Cardiac fibroblast (primary cell): Measurements from ENCODE around the gene RSRC1.
A peak's percentile ranks its signal among the peaks of the same experiment; 100 is the strongest.
"Not testable (repeated sequence)": the region's sequence is repeated elsewhere in the genome, so short reads cannot be mapped to it uniquely, and the experiment has no call there.

Experiments
- DNase-seq, 2 donors: peaks; one replicate each; pipeline versions ENCODE4 v3.0.0 to v3.0.0-alpha.2; 2010; ENCODE audit warnings: low read depth in 2 of 2
- H3K4me3 ChIP-seq, 2 donors: replicated peaks in 1 of 2; 1 replicate in 1 of 2; 2 replicates in 1 of 2; pipeline ENCODE4 v1.5.1; 2011; ENCODE audit warnings: low read depth in 2 of 2, low read length in 2 of 2, mild to moderate bottlenecking in 2 of 2, moderate library complexity in 1 of 2
- CTCF ChIP-seq: IDR thresholded peaks from one replicate; pipeline ENCODE4 v1.5.1; 2011; ENCODE audit warnings: low read depth, mild to moderate bottlenecking, low read length, inconsistent platforms

The RSRC1 gene

DNA sequence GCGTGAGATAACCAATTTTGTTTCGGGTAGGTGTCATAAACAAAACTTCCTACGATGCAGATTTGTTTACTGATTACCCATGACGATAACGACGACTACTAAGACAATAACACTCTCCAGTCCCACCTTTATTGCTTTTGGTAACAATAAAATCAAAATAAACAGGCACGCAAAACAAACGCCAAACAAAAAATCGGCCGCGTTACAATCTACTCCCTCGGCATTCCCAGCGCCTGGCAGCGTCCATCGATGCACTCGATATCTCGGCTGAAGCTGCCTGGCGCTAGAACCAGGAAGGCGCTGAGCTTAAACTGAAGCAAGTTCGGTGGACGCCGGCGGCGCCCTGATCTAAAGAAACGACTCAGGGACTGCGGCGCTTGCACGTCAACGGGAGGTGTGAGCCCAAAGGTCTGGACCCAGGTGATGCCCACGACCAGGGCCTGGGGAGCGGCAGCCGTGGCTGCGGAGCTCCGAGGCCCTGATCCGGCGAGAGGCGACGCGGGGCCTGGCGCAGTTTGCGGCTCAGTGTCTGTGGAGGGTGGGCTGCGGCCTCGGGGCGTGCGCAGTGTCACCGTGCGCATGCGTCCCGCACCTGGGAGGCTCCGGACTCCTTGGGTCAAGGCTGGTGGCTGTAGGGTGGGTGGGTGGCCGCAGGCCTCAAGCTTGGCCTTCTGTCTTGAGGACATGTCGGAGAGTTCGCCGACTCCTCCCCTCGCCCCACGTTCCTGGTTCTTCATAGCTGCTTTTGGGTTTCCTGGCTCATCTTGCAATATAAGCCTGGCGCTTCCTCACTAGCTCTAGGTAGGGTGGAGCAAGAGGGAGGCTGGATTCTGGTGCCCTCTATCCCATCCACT, at the start of gene RSRC1:
RSRC1 (plus strand) TSS at position 286 of the 854 bp plus-strand sequence. CDS start 12,016 bp downstream, outside the sequence.
- peak within 1 kb of the TSS; percentile 76 to 79 for H3K4me3 ChIP-seq
- peak; percentile 91 to 92 for DNase-seq
- no peak for TF ChIP-seq CTCF

DNA sequence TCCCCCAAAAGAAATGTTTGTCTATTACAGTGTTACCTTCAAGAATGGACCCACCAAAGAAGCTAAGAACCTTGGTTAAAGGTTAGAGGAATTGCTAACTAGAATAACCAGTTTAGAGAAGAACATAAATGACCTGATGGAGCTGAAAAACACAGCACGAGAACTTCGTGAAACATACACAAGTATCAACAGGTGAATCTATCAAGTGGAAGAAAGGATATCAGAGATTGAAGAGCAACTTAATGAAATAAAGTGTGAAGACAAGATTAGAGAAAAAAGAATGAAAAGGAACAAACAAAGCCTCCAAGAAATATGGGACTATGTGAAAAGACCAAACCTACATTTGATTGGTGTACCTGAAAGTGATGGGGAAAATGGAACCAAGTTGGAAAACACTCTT, 44.3 kb upstream of the RSRC1 start:
- not testable (repeated sequence) for H3K4me3 ChIP-seq, DNase-seq

DNA sequence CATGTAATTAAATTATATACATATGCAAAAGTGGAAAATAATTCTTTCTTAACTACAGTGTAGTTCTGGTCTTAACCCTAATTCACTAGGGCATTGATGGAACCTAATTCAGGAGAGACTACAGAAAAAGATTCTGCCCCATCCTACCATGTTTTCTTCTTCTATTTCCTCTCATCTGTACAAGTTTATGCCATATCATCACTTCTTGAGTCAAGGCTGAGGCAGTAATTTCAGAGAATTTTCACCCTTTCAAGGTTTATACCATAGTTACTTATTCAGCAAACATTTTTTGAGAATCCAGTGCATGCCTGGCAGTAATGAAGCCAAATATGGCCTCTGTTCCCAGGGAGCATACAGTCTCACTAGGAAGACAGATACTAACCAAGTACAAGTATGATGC, 37.1 kb upstream of the RSRC1 start:
- no peak for TF ChIP-seq CTCF
- DNase-seq: no peak
- H3K4me3 ChIP-seq: no peak overlapping the region

GRCh38 chr3:158074591-158074990, 35.3 kb upstream of the RSRC1 start:
- H3K4me3 ChIP-seq: no peak overlapping the region
- DNase-seq: no peak
- no peak for TF ChIP-seq CTCF

- no peak overlapping the region for H3K4me3 ChIP-seq
- DNase-seq: no peak
- no peak for TF ChIP-seq CTCF
Measured at GRCh38 chr3:158079599-158079998, 30.3 kb upstream of the RSRC1 start.

DNA sequence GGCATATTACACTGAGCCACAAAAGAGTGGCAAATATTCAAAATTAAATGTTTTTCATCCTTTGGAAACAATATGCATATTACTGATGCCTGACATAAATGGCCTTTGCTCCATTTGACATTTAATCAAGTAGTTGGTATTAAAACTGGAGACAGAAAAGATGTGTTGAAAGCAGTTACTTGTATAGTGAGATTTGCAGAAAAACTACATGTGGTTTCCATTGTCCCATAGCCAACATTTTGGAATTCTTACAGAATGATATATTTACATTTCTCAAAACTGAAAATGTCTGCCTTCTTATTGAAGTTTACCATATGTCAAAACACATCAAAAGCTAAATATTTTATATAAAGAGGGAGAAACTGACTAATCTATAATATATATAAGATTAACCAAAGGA, 25.2 kb upstream of the RSRC1 start:
- TF ChIP-seq CTCF: no peak
- no peak overlapping the region for H3K4me3 ChIP-seq
- no peak for DNase-seq

GRCh38 chr3:158085358-158085757, 24.5 kb upstream of the RSRC1 start:
- no peak overlapping the region for H3K4me3 ChIP-seq
- no peak for DNase-seq
- TF ChIP-seq CTCF: no peak
